ENCODE measurements around the gene NOP10. TPM values are rescaled to one million over a fixed set of nuclear protein-coding genes. Genes with fewer than 3 reads are reported as not detected.

NOP10 gene
- total RNA-seq, 2 experiments from 2014 or later, result 180 to 182 TPM

GRCh38 chr15:34327906-34328305, 15.0 kb downstream of the NOP10 start:
- ChIA-PET POLR2A (interaction anchor here (0.6 to 5.7 kb wide), 7 partner anchors 9 to 661 kb away, joined by 3 to 61 read pairs (median 9); partner anchors contain the start of genes LPCAT4, NOP10, NUTM1 and SLC12A6), CTCF (interaction anchor here (0.6 to 3.8 kb wide), 12 partner anchors 10 to 218 kb away, joined by 3 to 35 read pairs (median 4); partner anchors contain the start of genes LPCAT4, NOP10, NUTM1 and SLC12A6)
- no peak for ATAC-seq
- H3K27me3 Mint-ChIP-seq (ENCODE audit: low read depth), result no peaks in the 10 kb centered on the region
- peaks cover 61% of the 10 kb centered on the region for H3K4me1 Mint-ChIP-seq (ENCODE audit: low read depth)
- DNase-seq, result no peak
- peaks cover 20% of the 10 kb centered on the region for H3K36me3 Mint-ChIP-seq (ENCODE audit: low read depth)
- H3K9me3 Mint-ChIP-seq (ENCODE audit: insufficient read depth), result no peaks in the 10 kb centered on the region
- H3K27ac Mint-ChIP-seq, result peak overlapping the region; percentile 78
- peak overlapping the region; percentile 65 for H3K4me3 Mint-ChIP-seq

DNA sequence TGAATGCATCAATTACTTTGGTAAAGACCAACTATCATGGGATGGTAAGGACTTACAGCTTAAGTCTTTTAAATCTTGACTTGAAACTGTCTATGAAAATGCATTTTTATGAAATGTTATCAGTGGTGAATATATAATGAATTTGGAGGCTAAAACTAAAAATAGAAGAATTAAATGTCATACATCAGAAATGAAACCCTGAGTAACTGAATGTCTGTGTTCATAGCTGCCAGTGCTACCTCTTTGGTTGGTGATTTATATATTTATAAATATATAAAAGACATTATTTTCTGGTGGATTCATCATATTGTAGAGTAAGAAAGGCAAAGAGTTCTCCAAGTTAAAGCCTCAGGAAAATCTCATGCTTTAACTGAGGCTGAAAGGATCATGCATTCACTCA, 17.6 kb downstream of the NOP10 start:
- ATAC-seq (no peak), DNase-seq (no peak)
- H3K4me3 Mint-ChIP-seq, result no peak overlapping the region
- H3K4me1 Mint-ChIP-seq (ENCODE audit: low read depth), result peaks cover 45% of the 10 kb centered on the region
- peak overlapping the region; percentile 30 for H3K27ac Mint-ChIP-seq
- no peaks in the 10 kb centered on the region for H3K9me3 Mint-ChIP-seq (ENCODE audit: insufficient read depth)
- H3K36me3 Mint-ChIP-seq (ENCODE audit: low read depth), result peaks cover 14% of the 10 kb centered on the region
- POLR2A ChIA-PET, result interaction anchor here (0.7 to 5.7 kb wide), 3 partner anchors 11 to 224 kb away, joined by 3 to 61 read pairs (median 3); partner anchors contain the start of genes EMC7, PGBD4 and SLC12A6
- CTCF ChIA-PET, result interaction anchor here (1.4 to 1.7 kb wide), 2 partner anchors 18 to 41 kb away, joined by 6 to 10 read pairs; partner anchors contain the start of genes LPCAT4, NOP10 and NUTM1
- no peaks in the 10 kb centered on the region for H3K27me3 Mint-ChIP-seq (ENCODE audit: low read depth)

DNA sequence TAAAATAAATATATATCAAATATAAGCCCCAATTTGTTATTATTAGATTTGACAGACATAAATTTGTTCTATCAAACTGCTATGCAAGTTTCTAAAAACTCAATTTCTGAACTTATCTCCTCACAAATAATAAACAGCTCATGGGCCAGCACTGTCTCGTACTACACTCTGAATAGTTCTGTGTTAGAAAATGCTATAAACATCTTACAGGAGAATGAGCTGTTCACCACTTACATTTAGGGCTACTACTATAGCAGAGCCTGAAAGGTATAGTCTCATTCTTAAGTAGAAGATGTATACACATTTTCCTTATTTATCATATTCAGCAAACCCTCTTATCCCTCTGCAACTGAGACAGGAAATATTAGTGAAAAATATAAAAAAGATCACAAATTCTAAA, 18.0 kb downstream of the NOP10 start:
- Mint-ChIP-seq H3K4me3 (no peak overlapping the region), H3K9me3 (ENCODE audit: insufficient read depth) (no peaks in the 10 kb centered on the region), H3K36me3 (ENCODE audit: low read depth) (peaks cover 12% of the 10 kb centered on the region), H3K27ac (no peak overlapping the region), H3K4me1 (ENCODE audit: low read depth) (peaks cover 41% of the 10 kb centered on the region), H3K27me3 (ENCODE audit: low read depth) (no peaks in the 10 kb centered on the region)
- CTCF ChIA-PET, result interaction anchor here (1.7 kb wide), 1 partner anchor 18 kb away, joined by 6 read pairs; the partner anchor contains the start of genes NOP10 and NUTM1
- no peak for DNase-seq
- POLR2A ChIA-PET, result interaction anchor here (0.7 to 5.7 kb wide), 3 partner anchors 12 to 223 kb away, joined by 3 to 61 read pairs (median 3); partner anchors contain the start of genes EMC7, PGBD4 and SLC12A6
- ATAC-seq, result no peak

GRCh38 chr15:34323217-34323616, 19.7 kb downstream of the NOP10 start:
- H3K9me3 Mint-ChIP-seq (ENCODE audit: insufficient read depth), result no peaks in the 10 kb centered on the region
- CTCF ChIA-PET, result interaction anchor here (0.7 to 1.3 kb wide), 2 partner anchors 44 to 82 kb away, joined by 3 to 4 read pairs; partner anchors contain the start of gene LPCAT4
- H3K4me3 Mint-ChIP-seq, result no peak overlapping the region
- peaks cover 8% of the 10 kb centered on the region for H3K36me3 Mint-ChIP-seq (ENCODE audit: low read depth)
- no peak overlapping the region for H3K27ac Mint-ChIP-seq
- no peak for DNase-seq
- POLR2A ChIA-PET, result no interaction called here
- peaks cover 35% of the 10 kb centered on the region for H3K4me1 Mint-ChIP-seq (ENCODE audit: low read depth)
- H3K27me3 Mint-ChIP-seq (ENCODE audit: low read depth), result no peaks in the 10 kb centered on the region
- no peak for ATAC-seq

GRCh38 chr15:34318277-34319079, 24.5 kb downstream of the NOP10 start:
- Mint-ChIP-seq H3K27ac (peak overlapping the region; percentile 79), H3K36me3 (ENCODE audit: low read depth) (peaks cover 14% of the 10 kb centered on the region), H3K9me3 (ENCODE audit: insufficient read depth) (no peaks in the 10 kb centered on the region), H3K4me3 (peak overlapping the region; percentile 81), H3K4me1 (ENCODE audit: low read depth) (peaks cover 43% of the 10 kb centered on the region), H3K27me3 (ENCODE audit: low read depth) (no peaks in the 10 kb centered on the region)
- DNase-seq (peak; percentile 49), ATAC-seq (peak; percentile 77)
- CTCF ChIA-PET, result interaction anchor here (0.8 to 3.4 kb wide), 7 partner anchors 10 to 85 kb away, joined by 3 to 30 read pairs (median 11); partner anchors contain the start of genes LPCAT4, NOP10 and NUTM1
- POLR2A ChIA-PET, result interaction anchor here (0.8 to 3.9 kb wide), 6 partner anchors 9 to 49 kb away, joined by 3 to 29 read pairs (median 4); partner anchors contain the start of genes LPCAT4 and SLC12A6

- Mint-ChIP-seq H3K4me3 (no peak overlapping the region), H3K4me1 (ENCODE audit: low read depth) (peaks cover 45% of the 10 kb centered on the region), H3K9me3 (ENCODE audit: insufficient read depth) (no peaks in the 10 kb centered on the region), H3K27me3 (ENCODE audit: low read depth) (no peaks in the 10 kb centered on the region), H3K36me3 (ENCODE audit: low read depth) (peaks cover 19% of the 10 kb centered on the region), H3K27ac (no peak overlapping the region)
- ChIA-PET CTCF (interaction anchor here (2.2 kb wide), 1 partner anchor 52 kb away, joined by 8 read pairs; the partner anchor contains the start of gene LPCAT4), POLR2A (interaction anchor here (0.7 to 2.3 kb wide), 2 partner anchors 23 to 274 kb away, joined by 4 to 5 read pairs; no protein-coding TSS in a partner anchor)
- ATAC-seq (no peak), DNase-seq (no peak)
Observed at GRCh38 chr15:34314491-34315490, 28.1 kb downstream of the NOP10 start.

DNA sequence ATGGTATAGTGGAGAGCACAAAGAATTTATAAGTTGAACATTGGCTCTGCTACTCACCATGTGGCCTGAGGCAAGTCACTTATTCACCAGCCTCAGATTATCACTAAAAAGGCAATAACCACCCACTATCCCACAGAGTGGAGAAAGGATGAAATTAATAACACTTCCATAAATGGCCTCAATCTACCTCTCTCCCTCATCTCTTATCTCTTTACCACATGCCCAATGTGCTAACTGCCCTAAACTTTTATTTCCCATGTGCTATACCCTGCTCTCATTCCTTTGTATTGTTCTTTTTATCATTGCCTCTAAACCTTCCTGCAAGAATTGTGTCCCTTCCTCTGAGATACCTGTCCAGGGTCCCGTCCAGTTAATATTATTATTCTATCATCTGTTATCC, 31.4 kb downstream of the NOP10 start:
- CTCF ChIA-PET, result no interaction called here
- Mint-ChIP-seq H3K4me3 (no peak overlapping the region), H3K27ac (no peak overlapping the region), H3K9me3 (ENCODE audit: insufficient read depth) (no peaks in the 10 kb centered on the region), H3K4me1 (ENCODE audit: low read depth) (peaks cover 35% of the 10 kb centered on the region), H3K36me3 (ENCODE audit: low read depth) (peaks cover 33% of the 10 kb centered on the region), H3K27me3 (ENCODE audit: low read depth) (no peaks in the 10 kb centered on the region)
- ATAC-seq (no peak), DNase-seq (no peak)
- POLR2A ChIA-PET, result interaction anchor here (2.2 kb wide), 1 partner anchor 26 kb away, joined by 8 read pairs; the partner anchor contains the start of gene SLC12A6

DNA sequence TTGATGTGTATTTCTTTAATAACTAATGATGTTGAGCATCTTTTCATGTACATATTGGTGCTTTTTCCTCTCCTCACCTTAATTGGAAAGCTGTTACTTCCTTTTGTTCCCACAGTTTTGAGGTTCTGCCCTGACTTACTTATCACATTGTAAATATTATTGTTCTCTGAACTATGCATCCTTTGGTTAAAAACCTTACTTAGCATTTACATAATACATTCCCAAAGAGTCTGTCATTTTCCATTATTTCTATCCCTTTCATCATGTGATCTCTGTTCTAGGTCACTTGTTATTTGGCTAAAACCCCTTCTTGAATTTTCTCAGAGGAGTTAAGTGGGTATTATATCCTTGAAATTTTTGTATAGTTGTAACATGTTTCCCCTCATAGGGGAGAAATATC, 38.3 kb downstream of the NOP10 start:
- H3K27ac Mint-ChIP-seq, result no peak overlapping the region
- CTCF ChIA-PET, result interaction anchor here (1.0 kb wide), 1 partner anchor 63 kb away, joined by 6 read pairs; the partner anchor contains the start of gene LPCAT4
- ATAC-seq, result no peak

DNA sequence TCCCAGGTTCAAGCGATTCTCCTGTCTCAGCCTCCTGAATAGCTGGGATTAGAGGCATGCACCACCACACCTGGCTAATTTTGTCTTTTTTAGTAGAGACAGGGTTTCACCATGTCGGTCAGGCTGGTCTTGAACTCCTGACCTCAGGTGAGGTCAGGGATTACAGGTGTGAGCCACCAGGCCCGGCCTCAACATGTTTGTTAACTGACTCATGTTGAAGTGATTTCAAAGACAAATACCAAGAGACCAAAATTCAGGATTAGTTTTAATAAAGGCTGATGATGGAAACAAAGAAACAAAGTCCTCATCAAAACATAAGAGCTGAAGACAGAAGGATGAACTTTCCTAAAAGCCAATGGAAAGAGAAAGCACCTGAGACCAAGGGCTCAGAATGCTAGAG, 41.9 kb downstream of the NOP10 start:
- no peak for DNase-seq
- Mint-ChIP-seq H3K4me1 (ENCODE audit: low read depth) (peaks cover 3% of the 10 kb centered on the region), H3K4me3 (no peak overlapping the region), H3K27ac (no peak overlapping the region), H3K36me3 (ENCODE audit: low read depth) (peaks cover 13% of the 10 kb centered on the region), H3K9me3 (ENCODE audit: insufficient read depth) (no peaks in the 10 kb centered on the region), H3K27me3 (ENCODE audit: low read depth) (no peaks in the 10 kb centered on the region)
- CTCF ChIA-PET, result no interaction called here
- ATAC-seq, result no peak
- POLR2A ChIA-PET, result interaction anchor here (1.0 kb wide), 1 partner anchor 9 kb away, joined by 3 read pairs; no protein-coding TSS in a partner anchor

More for the DNA sequence above, 38.3 kb downstream of the NOP10 start:
- Mint-ChIP-seq H3K4me1 (ENCODE audit: low read depth) (peaks cover 14% of the 10 kb centered on the region), H3K36me3 (ENCODE audit: low read depth) (peaks cover 27% of the 10 kb centered on the region), H3K4me3 (no peak overlapping the region), H3K27me3 (ENCODE audit: low read depth) (no peaks in the 10 kb centered on the region), H3K9me3 (ENCODE audit: insufficient read depth) (no peaks in the 10 kb centered on the region)
- POLR2A ChIA-PET, result interaction anchor here (0.6 kb wide), 1 partner anchor 13 kb away, joined by 4 read pairs; no protein-coding TSS in a partner anchor
- no peak for DNase-seq

- H3K27me3 Mint-ChIP-seq (ENCODE audit: low read depth), result no peaks in the 10 kb centered on the region
- H3K4me1 Mint-ChIP-seq (ENCODE audit: low read depth), result peaks cover 4% of the 10 kb centered on the region
- ChIA-PET POLR2A (no interaction called here), CTCF (interaction anchor here (1.0 to 1.1 kb wide), 2 partner anchors 19 to 71 kb away, joined by 3 read pairs; no protein-coding TSS in a partner anchor)
- peaks cover 17% of the 10 kb centered on the region for H3K36me3 Mint-ChIP-seq (ENCODE audit: low read depth)
- DNase-seq, result no peak
- no peak overlapping the region for H3K27ac Mint-ChIP-seq
- no peaks in the 10 kb centered on the region for H3K9me3 Mint-ChIP-seq (ENCODE audit: insufficient read depth)
- no peak overlapping the region for H3K4me3 Mint-ChIP-seq
- no peak for ATAC-seq
Observed at GRCh38 chr15:34297059-34297458, 45.9 kb downstream of the NOP10 start.

Measured in activated CD8-positive, alpha-beta T cell treated with anti-CD3 and anti-CD28 coated beads, Interleukin-2, amount 10 ng/mL, durations not matched to agents 7 days and 5 days (primary cell).